T-helper 9 cell (primary cell): Measurements from ENCODE around the gene ECT2.
"Not testable (repeated sequence)": the region's sequence is repeated elsewhere in the genome, so short reads cannot be mapped to it uniquely, and the experiment has no call there.

Experiments used
- DNase-seq: peaks from one replicate; pipeline ENCODE4 v3.0.0-alpha.2; 2020

The ECT2 gene

GRCh38 chr3:172815857-172816256 is 65.3 kb downstream of the ECT2 start:
- no peak for DNase-seq

GRCh38 chr3:172816281-172816680 is 65.8 kb downstream of the ECT2 start:
- DNase-seq = no peak

GRCh38 chr3:172816968-172817367 is 66.4 kb downstream of the ECT2 start:
- no peak for DNase-seq

- no peak for DNase-seq
These were observed 70.0 kb downstream of the ECT2 start for GRCh38 chr3:172820492-172820891.

- DNase-seq = no peak
These were observed 73.7 kb downstream of the ECT2 start for GRCh38 chr3:172824229-172824628.

- not testable (repeated sequence) for DNase-seq
These were observed 76.7 kb downstream of the ECT2 start for GRCh38 chr3:172827231-172827630.

GRCh38 chr3:172832983-172833382 is 82.5 kb downstream of the ECT2 start:
- DNase-seq = no peak

GRCh38 chr3:172836390-172836997 is 86.0 kb downstream of the ECT2 start:
- no peak for DNase-seq

- no peak for DNase-seq
These were observed 89.2 kb downstream of the ECT2 start for GRCh38 chr3:172839679-172840078.

GRCh38 chr3:172840463-172840862 is 89.9 kb downstream of the ECT2 start:
- DNase-seq = no peak

GRCh38 chr3:172840913-172841312 is 90.4 kb downstream of the ECT2 start:
- no peak for DNase-seq

- DNase-seq = no peak
These were observed 93.9 kb downstream of the ECT2 start for GRCh38 chr3:172844428-172844827.

- no peak for DNase-seq
These were observed 95.6 kb downstream of the ECT2 start for GRCh38 chr3:172846103-172846561.

- no peak for DNase-seq
These were observed 96.2 kb downstream of the ECT2 start for GRCh38 chr3:172846706-172847105.

GRCh38 chr3:172847292-172847691 is 96.8 kb downstream of the ECT2 start:
- no peak for DNase-seq

GRCh38 chr3:172848910-172849309 is 98.4 kb downstream of the ECT2 start:
- no peak for DNase-seq

- no peak for DNase-seq
These were observed 102.5 kb downstream of the ECT2 start for GRCh38 chr3:172853005-172853404.

- no peak for DNase-seq
These were observed 103.6 kb downstream of the ECT2 start for GRCh38 chr3:172853921-172854666.

GRCh38 chr3:172855037-172855436 is 104.5 kb downstream of the ECT2 start:
- no peak for DNase-seq

GRCh38 chr3:172856795-172857742 is 106.5 kb downstream of the ECT2 start:
- DNase-seq = no peak

- no peak for DNase-seq
These were observed 108.5 kb downstream of the ECT2 start for GRCh38 chr3:172859041-172859440.

- not testable (repeated sequence) for DNase-seq
These were observed 116.3 kb downstream of the ECT2 start for GRCh38 chr3:172866726-172867350.
